ENCODE results near the gene CHRNA9.
A peak's percentile ranks its signal among the peaks of the same experiment; 100 is the strongest.

The CHRNA9 gene

GRCh38 chr4:40309250-40309774 is 25.8 kb upstream of the CHRNA9 start:
- peak; percentile 80 for DNase-seq (ENCODE audit: low spot score)

- no peak for DNase-seq (ENCODE audit: low spot score)
Measured at GRCh38 chr4:40310225-40310624, 24.9 kb upstream of the CHRNA9 start.

GRCh38 chr4:40311811-40312346 is 23.3 kb upstream of the CHRNA9 start:
- DNase-seq (ENCODE audit: low spot score), result no peak

GRCh38 chr4:40314951-40315350 is 20.2 kb upstream of the CHRNA9 start:
- no peak for DNase-seq (ENCODE audit: low spot score)

GRCh38 chr4:40316333-40316781 is 18.8 kb upstream of the CHRNA9 start:
- DNase-seq (ENCODE audit: low spot score), result no peak

- peak; percentile 79 for DNase-seq (ENCODE audit: low spot score)
Measured at GRCh38 chr4:40316782-40317635, 18.1 kb upstream of the CHRNA9 start.

GRCh38 chr4:40317916-40318658 is 17.0 kb upstream of the CHRNA9 start:
- DNase-seq (ENCODE audit: low spot score), result no peak

GRCh38 chr4:40321574-40322275 is 13.4 kb upstream of the CHRNA9 start:
- no peak for DNase-seq (ENCODE audit: low spot score)

- DNase-seq (ENCODE audit: low spot score), result no peak
Measured at GRCh38 chr4:40322811-40323210, 12.3 kb upstream of the CHRNA9 start.

- DNase-seq (ENCODE audit: low spot score), result no peak
Measured at GRCh38 chr4:40323866-40324265, 11.3 kb upstream of the CHRNA9 start.

- DNase-seq (ENCODE audit: low spot score), result peak; percentile 69
Measured at GRCh38 chr4:40325406-40326019, 9.6 kb upstream of the CHRNA9 start.

GRCh38 chr4:40327340-40327739 is 7.8 kb upstream of the CHRNA9 start:
- no peak for DNase-seq (ENCODE audit: low spot score)

GRCh38 chr4:40328383-40328782 is 6.8 kb upstream of the CHRNA9 start:
- no peak for DNase-seq (ENCODE audit: low spot score)

- DNase-seq (ENCODE audit: low spot score), result no peak
Measured at GRCh38 chr4:40329805-40330204, 5.3 kb upstream of the CHRNA9 start.

- DNase-seq (ENCODE audit: low spot score), result no peak
Measured at GRCh38 chr4:40330536-40330935, 4.6 kb upstream of the CHRNA9 start.

GRCh38 chr4:40331101-40331745 is 3.9 kb upstream of the CHRNA9 start:
- no peak for DNase-seq (ENCODE audit: low spot score)

- no peak for DNase-seq (ENCODE audit: low spot score)
Measured at GRCh38 chr4:40331961-40332360, 3.2 kb upstream of the CHRNA9 start.

GRCh38 chr4:40333921-40334352 is 1.2 kb upstream of the CHRNA9 start:
- peak; percentile 47 for DNase-seq (ENCODE audit: low spot score)

GRCh38 chr4:40335525-40335894 is 377 bp downstream of the CHRNA9 start:
- DNase-seq (ENCODE audit: low spot score), result no peak

- DNase-seq (ENCODE audit: low spot score), result no peak
Measured at GRCh38 chr4:40337051-40337450, 1.9 kb downstream of the CHRNA9 start.

- DNase-seq (ENCODE audit: low spot score), result no peak
Measured at GRCh38 chr4:40337523-40337922, 2.4 kb downstream of the CHRNA9 start.
